DOHH2 (cell line): ENCODE measurements around the gene METTL26.

Experiments used
- EZH2phosphoT487 ChIP-seq: fragments of 200-600 bp; sonication (generic); IDR thresholded peaks from 2 replicates; pipeline ENCODE4 v1.6.1; 2017; ENCODE audit warnings: borderline replicate concordance, mild to moderate bottlenecking, antibody characterized with exemption, low read length, moderate library complexity, mixed read lengths
- TF ChIP-seq, protein P1 (sequence below): fragments of 200-600 bp; sonication (generic); IDR thresholded peaks from one replicate; pipeline ENCODE4 v1.5.1; 2014; ENCODE audit warnings: antibody characterized with exemption, mild to moderate bottlenecking, low read depth, low read length; ENCODE audit not compliant: poor library complexity, severe bottlenecking

- TF ChIP-seq, protein P1, sequence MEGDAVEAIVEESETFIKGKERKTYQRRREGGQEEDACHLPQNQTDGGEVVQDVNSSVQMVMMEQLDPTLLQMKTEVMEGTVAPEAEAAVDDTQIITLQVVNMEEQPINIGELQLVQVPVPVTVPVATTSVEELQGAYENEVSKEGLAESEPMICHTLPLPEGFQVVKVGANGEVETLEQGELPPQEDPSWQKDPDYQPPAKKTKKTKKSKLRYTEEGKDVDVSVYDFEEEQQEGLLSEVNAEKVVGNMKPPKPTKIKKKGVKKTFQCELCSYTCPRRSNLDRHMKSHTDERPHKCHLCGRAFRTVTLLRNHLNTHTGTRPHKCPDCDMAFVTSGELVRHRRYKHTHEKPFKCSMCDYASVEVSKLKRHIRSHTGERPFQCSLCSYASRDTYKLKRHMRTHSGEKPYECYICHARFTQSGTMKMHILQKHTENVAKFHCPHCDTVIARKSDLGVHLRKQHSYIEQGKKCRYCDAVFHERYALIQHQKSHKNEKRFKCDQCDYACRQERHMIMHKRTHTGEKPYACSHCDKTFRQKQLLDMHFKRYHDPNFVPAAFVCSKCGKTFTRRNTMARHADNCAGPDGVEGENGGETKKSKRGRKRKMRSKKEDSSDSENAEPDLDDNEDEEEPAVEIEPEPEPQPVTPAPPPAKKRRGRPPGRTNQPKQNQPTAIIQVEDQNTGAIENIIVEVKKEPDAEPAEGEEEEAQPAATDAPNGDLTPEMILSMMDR, result no peak
- no peak for TF ChIP-seq EZH2phosphoT487
Observed at GRCh38 chr16:616733-617586, 19.1 kb downstream of the METTL26 start.
